Astrocyte (in vitro differentiated cells and primary cell): Measurements from ENCODE around the gene SRSF3.

Experiments
- EZH2 ChIP-seq: IDR thresholded peaks from 2 replicates; pipeline ENCODE4 v1.6.1; 2012; ENCODE audit warnings: mild to moderate bottlenecking, low read length, inconsistent platforms; ENCODE audit not compliant: insufficient read depth
- TF ChIP-seq, protein P1 (sequence below): IDR thresholded peaks from 2 replicates; pipeline ENCODE4 v1.5.1; 2011; ENCODE audit warnings: low read depth, mild to moderate bottlenecking, inconsistent platforms, low read length, moderate library complexity; ENCODE audit not compliant: insufficient read depth

DNA sequence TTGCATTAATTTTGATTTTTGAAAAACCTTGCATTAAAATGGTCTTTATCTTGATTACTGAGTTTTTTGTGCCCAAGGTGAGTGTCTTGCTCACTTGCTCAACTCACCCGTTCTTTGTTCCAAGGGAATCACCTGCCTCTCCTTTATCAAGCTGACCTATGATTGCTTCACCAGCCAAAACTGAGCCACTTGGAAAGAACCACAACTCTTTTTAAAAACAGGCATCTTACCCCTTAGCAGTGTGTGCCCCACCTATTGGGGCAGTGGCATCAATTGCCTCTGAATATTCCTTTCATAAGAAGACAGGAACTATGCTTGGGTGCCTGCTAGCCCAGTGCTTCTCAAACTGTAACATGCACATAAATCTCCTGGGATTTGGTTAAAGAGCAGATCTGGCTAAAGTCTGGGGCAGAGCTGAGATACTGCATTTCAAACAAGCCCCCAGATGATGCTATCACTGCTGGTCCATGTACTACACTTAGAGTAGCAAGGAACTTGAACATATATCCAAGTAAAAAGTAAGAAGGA is 43.6 kb upstream of the SRSF3 start:
- TF ChIP-seq, protein P1, sequence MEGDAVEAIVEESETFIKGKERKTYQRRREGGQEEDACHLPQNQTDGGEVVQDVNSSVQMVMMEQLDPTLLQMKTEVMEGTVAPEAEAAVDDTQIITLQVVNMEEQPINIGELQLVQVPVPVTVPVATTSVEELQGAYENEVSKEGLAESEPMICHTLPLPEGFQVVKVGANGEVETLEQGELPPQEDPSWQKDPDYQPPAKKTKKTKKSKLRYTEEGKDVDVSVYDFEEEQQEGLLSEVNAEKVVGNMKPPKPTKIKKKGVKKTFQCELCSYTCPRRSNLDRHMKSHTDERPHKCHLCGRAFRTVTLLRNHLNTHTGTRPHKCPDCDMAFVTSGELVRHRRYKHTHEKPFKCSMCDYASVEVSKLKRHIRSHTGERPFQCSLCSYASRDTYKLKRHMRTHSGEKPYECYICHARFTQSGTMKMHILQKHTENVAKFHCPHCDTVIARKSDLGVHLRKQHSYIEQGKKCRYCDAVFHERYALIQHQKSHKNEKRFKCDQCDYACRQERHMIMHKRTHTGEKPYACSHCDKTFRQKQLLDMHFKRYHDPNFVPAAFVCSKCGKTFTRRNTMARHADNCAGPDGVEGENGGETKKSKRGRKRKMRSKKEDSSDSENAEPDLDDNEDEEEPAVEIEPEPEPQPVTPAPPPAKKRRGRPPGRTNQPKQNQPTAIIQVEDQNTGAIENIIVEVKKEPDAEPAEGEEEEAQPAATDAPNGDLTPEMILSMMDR = no peak
- no peak for TF ChIP-seq EZH2
